ENCODE results near the gene IFRD2.
A peak's percentile ranks its signal among the peaks of the same experiment; 100 is the strongest.

IFRD2 gene

DNA sequence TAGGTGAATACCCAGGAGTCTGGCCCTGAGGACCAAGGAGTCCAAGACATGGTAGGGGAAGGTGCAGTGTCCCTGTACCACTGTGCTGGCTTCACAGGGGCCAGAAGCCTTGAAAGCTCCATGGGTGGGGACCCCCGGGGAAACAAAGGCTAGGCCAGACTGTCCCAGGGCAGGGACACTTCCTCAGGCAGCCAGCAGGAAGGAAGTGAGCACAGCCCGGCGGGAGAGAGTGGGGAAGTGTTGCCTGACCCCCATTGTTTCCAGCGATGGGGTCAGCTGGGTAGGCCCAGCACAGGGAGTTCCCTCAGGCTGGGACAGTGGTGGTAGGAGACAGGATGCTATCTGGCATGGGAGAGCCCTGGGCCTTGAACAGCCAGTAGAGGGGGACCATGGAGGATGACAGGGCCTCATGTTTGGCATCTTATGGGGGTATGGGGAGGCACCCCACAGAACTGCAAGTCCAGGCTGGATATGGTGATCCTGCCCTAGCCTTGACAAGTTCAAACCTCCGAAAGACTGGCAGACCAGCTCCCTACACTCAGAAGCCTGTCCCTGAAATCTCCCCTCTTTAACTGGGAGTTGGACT is 31.5 kb upstream of the IFRD2 start:
- Histone ChIP-seq H3K4me3 (ENCODE audit: low read length in 2 of 2) (no peak overlapping the region), H3K4me2 (ENCODE audit: insufficient read depth, low read length, poor library complexity, severe bottlenecking) (no peak overlapping the region), H4K91ac (ENCODE audit: low read depth, low read length, poor library complexity) (no peak overlapping the region), H3K9me3 (replicated peaks in 1 of 2; ENCODE audit: control insufficient read depth in 2 of 2, insufficient read depth in 1 of 2, low read depth in 1 of 2, low read length in 2 of 2) (no peaks in the 10 kb centered on the region), H3K18ac (ENCODE audit: low read length) (peak overlapping the region; percentile 23), H3K4me1 (ENCODE audit: control insufficient read depth in 2 of 2, insufficient read depth in 1 of 2, low read depth in 1 of 2, low read length in 2 of 2) (peaks cover 32 to 33% of the 10 kb centered on the region in 2 donors), H2BK12ac (ENCODE audit: low read length) (peak overlapping the region; percentile 68), H2BK5ac (ENCODE audit: low read length) (no peak overlapping the region), H2BK15ac (ENCODE audit: low read length) (peak overlapping the region; percentile 14), H4K8ac (ENCODE audit: low read depth, low read length) (no peak overlapping the region), H2BK120ac (ENCODE audit: low read depth, low read length) (no peak overlapping the region), H2AK5ac (ENCODE audit: low read depth, low read length) (peak overlapping the region; percentile 44), H3K14ac (ENCODE audit: low read length) (no peak overlapping the region), H3K27me3 (ENCODE audit: control insufficient read depth in 3 of 3, insufficient read depth in 3 of 3, low read depth in 1 of 3, low read length in 3 of 3) (no peaks in the 10 kb centered on the region), H2AFZ (ENCODE audit: low read length) (no peak overlapping the region), H3K9ac (ENCODE audit: low read depth, low read length, poor library complexity) (peak overlapping the region; percentile 21), H3K36me3 (replicated peaks in 1 of 2; ENCODE audit: control insufficient read depth in 2 of 2, insufficient read depth in 2 of 2, low read length in 2 of 2) (peaks cover 23 to 45% of the 10 kb centered on the region in 2 donors), H3K23ac (ENCODE audit: low read depth, low read length, poor library complexity) (no peak overlapping the region), H3K27ac (replicated peaks; ENCODE audit: low read length) (no peak overlapping the region), H3K4ac (ENCODE audit: low read length) (no peak overlapping the region), H3K79me1 (ENCODE audit: low read depth, low read length) (peaks cover 20% of the 10 kb centered on the region)
- no peak for DNase-seq (ENCODE audit: low spot score)
- WGBS, 2 donors (ENCODE audit: extremely low coverage in 2 of 2, insufficient read length in 2 of 2, insufficient replicate concordance in 1 of 2): no CpG with 5 or more reads among the region's 5 CpGs

DNA sequence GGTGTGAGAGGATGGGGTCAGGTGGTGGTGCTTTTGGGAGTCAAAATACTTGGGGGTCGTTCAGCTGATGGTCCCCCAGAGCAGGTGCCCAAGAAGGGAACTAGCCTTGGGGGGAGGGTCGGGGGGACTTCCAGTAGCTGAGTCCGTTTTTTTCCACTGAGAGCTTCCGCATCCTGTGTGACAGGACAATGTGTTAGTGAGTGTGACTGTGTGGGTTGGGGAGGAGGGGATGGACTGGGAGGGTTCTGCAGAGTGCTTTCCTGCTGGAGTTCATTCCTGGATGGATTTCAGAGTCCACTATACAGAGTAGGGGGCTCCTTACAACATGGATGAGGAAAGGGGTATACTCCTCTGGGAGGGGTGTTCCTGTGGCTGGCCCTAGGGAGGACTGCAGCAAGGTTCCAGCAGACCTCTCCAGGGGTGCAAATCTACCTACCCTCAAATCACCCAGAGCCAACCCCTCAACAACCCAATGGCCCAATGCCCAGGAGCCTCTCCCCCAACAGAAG is 30.9 kb upstream of the IFRD2 start:
- no CpG with 5 or more reads among the region's 4 CpGs for WGBS, 2 donors (ENCODE audit: extremely low coverage in 2 of 2, insufficient read length in 2 of 2, insufficient replicate concordance in 1 of 2)
- H2BK15ac ChIP-seq (ENCODE audit: low read length): peak overlapping the region; percentile 99
- H3K4me2 ChIP-seq (ENCODE audit: insufficient read depth, low read length, poor library complexity, severe bottlenecking): peak overlapping the region; percentile 54
- H3K4me1 ChIP-seq (ENCODE audit: control insufficient read depth in 2 of 2, insufficient read depth in 1 of 2, low read depth in 1 of 2, low read length in 2 of 2): peaks cover 30 to 35% of the 10 kb centered on the region in 2 donors
- no peak overlapping the region for H3K4ac ChIP-seq (ENCODE audit: low read length)
- H3K27ac ChIP-seq (replicated peaks; ENCODE audit: low read length): no peak overlapping the region
- H3K18ac ChIP-seq (ENCODE audit: low read length): peak overlapping the region; percentile 23
- DNase-seq (ENCODE audit: low spot score): no peak
- H4K91ac ChIP-seq (ENCODE audit: low read depth, low read length, poor library complexity): no peak overlapping the region
- peaks cover 26% of the 10 kb centered on the region for H3K79me1 ChIP-seq (ENCODE audit: low read depth, low read length)
- peaks cover 28 to 51% of the 10 kb centered on the region in 2 donors for H3K36me3 ChIP-seq (replicated peaks in 1 of 2; ENCODE audit: control insufficient read depth in 2 of 2, insufficient read depth in 2 of 2, low read length in 2 of 2)
- peak overlapping the region; percentile 94 for H2BK120ac ChIP-seq (ENCODE audit: low read depth, low read length)
- H3K9ac ChIP-seq (ENCODE audit: low read depth, low read length, poor library complexity): peak overlapping the region; percentile 21
- no peak overlapping the region for H3K23ac ChIP-seq (ENCODE audit: low read depth, low read length, poor library complexity)
- no peaks in the 10 kb centered on the region for H3K9me3 ChIP-seq (replicated peaks in 1 of 2; ENCODE audit: control insufficient read depth in 2 of 2, insufficient read depth in 1 of 2, low read depth in 1 of 2, low read length in 2 of 2)
- H3K14ac ChIP-seq (ENCODE audit: low read length): no peak overlapping the region
- H2AFZ ChIP-seq (ENCODE audit: low read length): no peak overlapping the region
- no peaks in the 10 kb centered on the region for H3K27me3 ChIP-seq (ENCODE audit: control insufficient read depth in 3 of 3, insufficient read depth in 3 of 3, low read depth in 1 of 3, low read length in 3 of 3)
- H2BK12ac ChIP-seq (ENCODE audit: low read length): peak overlapping the region; percentile 68
- H3K4me3 ChIP-seq (ENCODE audit: low read length in 2 of 2): no peak overlapping the region
- H4K8ac ChIP-seq (ENCODE audit: low read depth, low read length): no peak overlapping the region
- H2BK5ac ChIP-seq (ENCODE audit: low read length): no peak overlapping the region
- peak overlapping the region; percentile 90 for H2AK5ac ChIP-seq (ENCODE audit: low read depth, low read length)

DNA sequence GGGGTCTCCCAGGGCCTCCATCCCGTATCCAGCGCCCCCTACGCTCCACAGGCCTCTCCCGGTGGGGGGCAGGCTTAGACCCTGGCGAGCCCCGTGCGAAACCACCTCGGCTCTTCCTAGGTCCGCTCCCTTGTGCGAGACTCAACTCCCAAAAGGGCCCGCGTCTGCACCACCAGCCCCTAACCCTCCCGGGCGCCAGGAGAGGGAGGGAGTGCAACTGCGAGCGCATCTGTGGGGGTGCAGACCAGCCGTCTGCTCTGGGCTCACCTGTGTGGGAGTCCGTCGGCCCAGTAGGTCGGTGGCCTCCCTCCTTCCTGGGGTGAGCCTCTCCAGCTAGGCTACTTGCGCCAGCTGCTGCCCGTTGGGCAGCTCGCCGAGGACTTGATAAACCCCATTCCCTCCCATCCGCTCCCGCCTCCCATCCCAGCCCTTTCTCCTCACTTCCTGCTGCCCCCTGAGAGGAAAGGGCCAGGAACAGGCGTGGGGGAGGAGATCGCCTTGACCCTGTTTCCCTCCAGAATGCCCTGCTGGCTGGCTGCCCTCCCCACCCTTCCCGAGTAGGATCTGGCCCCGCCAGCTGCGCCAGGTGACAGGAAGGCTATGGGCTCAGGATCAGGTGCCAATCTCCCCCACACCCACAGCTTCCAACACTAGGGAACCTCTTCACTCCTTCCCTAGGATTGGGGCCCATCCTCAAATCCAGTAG is 30.3 kb upstream of the IFRD2 start, which contains the start of gene HYAL2:
TSS of gene HYAL2 (minus strand) at position 360 of the 706 bp plus-strand sequence. CDS start 2,256 bp downstream, outside the sequence.
- Histone ChIP-seq H3K27ac (replicated peaks; ENCODE audit: low read length) (peak within 1 kb of the TSS; percentile 90), H3K4ac (ENCODE audit: low read length) (peak within 1 kb of the TSS; percentile 66), H3K9ac (ENCODE audit: low read depth, low read length, poor library complexity) (peak within 1 kb of the TSS; percentile 67), H3K14ac (ENCODE audit: low read length) (peak within 1 kb of the TSS; percentile 39), H3K79me1 (ENCODE audit: low read depth, low read length) (peaks cover 25% of the 10 kb centered on the region), H3K4me2 (ENCODE audit: insufficient read depth, low read length, poor library complexity, severe bottlenecking) (peak within 1 kb of the TSS; percentile 95), H3K9me3 (replicated peaks in 1 of 2; ENCODE audit: control insufficient read depth in 2 of 2, insufficient read depth in 1 of 2, low read depth in 1 of 2, low read length in 2 of 2) (no peaks in the 10 kb centered on the region), H2BK120ac (ENCODE audit: low read depth, low read length) (peak within 1 kb of the TSS; percentile 99), H3K23ac (ENCODE audit: low read depth, low read length, poor library complexity) (peak within 1 kb of the TSS; percentile 97), H3K36me3 (replicated peaks in 1 of 2; ENCODE audit: control insufficient read depth in 2 of 2, insufficient read depth in 2 of 2, low read length in 2 of 2) (peaks cover 33 to 57% of the 10 kb centered on the region in 2 donors), H3K4me3 (ENCODE audit: low read length in 2 of 2) (peak within 1 kb of the TSS; percentile 61 to 84), H2AFZ (ENCODE audit: low read length) (peak within 1 kb of the TSS; percentile 99), H2BK5ac (ENCODE audit: low read length) (peak within 1 kb of the TSS; percentile 98), H2AK5ac (ENCODE audit: low read depth, low read length) (peak within 1 kb of the TSS; percentile 90), H3K18ac (ENCODE audit: low read length) (peak within 1 kb of the TSS; percentile 94), H2BK12ac (ENCODE audit: low read length) (peak within 1 kb of the TSS; percentile 68), H2BK15ac (ENCODE audit: low read length) (peak within 1 kb of the TSS; percentile 99), H4K8ac (ENCODE audit: low read depth, low read length) (no peak within 1 kb of the TSS), H3K4me1 (ENCODE audit: control insufficient read depth in 2 of 2, insufficient read depth in 1 of 2, low read depth in 1 of 2, low read length in 2 of 2) (peaks cover 30 to 35% of the 10 kb centered on the region in 2 donors), H4K91ac (ENCODE audit: low read depth, low read length, poor library complexity) (peak within 1 kb of the TSS; percentile 87), H3K27me3 (ENCODE audit: control insufficient read depth in 3 of 3, insufficient read depth in 3 of 3, low read depth in 1 of 3, low read length in 3 of 3) (no peaks in the 10 kb centered on the region)
- WGBS, 2 donors (ENCODE audit: extremely low coverage in 2 of 2, insufficient read length in 2 of 2, insufficient replicate concordance in 1 of 2): no CpG with 5 or more reads among the region's 31 CpGs
- DNase-seq (ENCODE audit: low spot score): no peak

DNA sequence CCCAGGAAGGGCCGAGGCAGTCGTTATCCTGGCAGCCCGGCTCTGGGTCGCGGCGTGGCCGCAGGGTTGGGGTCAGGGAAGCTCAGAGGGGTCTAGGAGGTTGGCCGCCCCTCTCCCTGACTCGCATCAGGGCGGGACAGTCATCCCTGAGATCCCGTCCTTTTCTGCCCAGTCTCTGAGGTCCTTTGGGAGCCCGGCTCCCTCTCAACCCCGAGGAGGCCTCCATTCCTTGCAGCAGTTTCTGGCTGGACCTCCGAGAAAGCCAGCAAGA is 29.8 kb upstream of the IFRD2 start:
- H3K18ac ChIP-seq (ENCODE audit: low read length): peak overlapping the region; percentile 94
- H4K8ac ChIP-seq (ENCODE audit: low read depth, low read length): no peak overlapping the region
- peak overlapping the region; percentile 61 to 67 for H3K4me3 ChIP-seq (ENCODE audit: low read length in 2 of 2)
- H4K91ac ChIP-seq (ENCODE audit: low read depth, low read length, poor library complexity): no peak overlapping the region
- no peak overlapping the region for H3K9ac ChIP-seq (ENCODE audit: low read depth, low read length, poor library complexity)
- H3K27ac ChIP-seq (replicated peaks; ENCODE audit: low read length): peak overlapping the region; percentile 90
- H3K23ac ChIP-seq (ENCODE audit: low read depth, low read length, poor library complexity): peak overlapping the region; percentile 48
- no peak for DNase-seq (ENCODE audit: low spot score)
- H3K4ac ChIP-seq (ENCODE audit: low read length): peak overlapping the region; percentile 66
- peak overlapping the region; percentile 46 for H2BK12ac ChIP-seq (ENCODE audit: low read length)
- H3K27me3 ChIP-seq (ENCODE audit: control insufficient read depth in 3 of 3, insufficient read depth in 3 of 3, low read depth in 1 of 3, low read length in 3 of 3): no peaks in the 10 kb centered on the region
- peak overlapping the region; percentile 99 for H2AFZ ChIP-seq (ENCODE audit: low read length)
- peak overlapping the region; percentile 90 for H2AK5ac ChIP-seq (ENCODE audit: low read depth, low read length)
- H2BK120ac ChIP-seq (ENCODE audit: low read depth, low read length): peak overlapping the region; percentile 94
- peaks cover 37 to 62% of the 10 kb centered on the region in 2 donors for H3K36me3 ChIP-seq (replicated peaks in 1 of 2; ENCODE audit: control insufficient read depth in 2 of 2, insufficient read depth in 2 of 2, low read length in 2 of 2)
- peaks cover 0 to 2% of the 10 kb centered on the region in 2 donors for H3K9me3 ChIP-seq (replicated peaks in 1 of 2; ENCODE audit: control insufficient read depth in 2 of 2, insufficient read depth in 1 of 2, low read depth in 1 of 2, low read length in 2 of 2)
- H3K4me2 ChIP-seq (ENCODE audit: insufficient read depth, low read length, poor library complexity, severe bottlenecking): peak overlapping the region; percentile 54
- H2BK5ac ChIP-seq (ENCODE audit: low read length): peak overlapping the region; percentile 15
- H3K14ac ChIP-seq (ENCODE audit: low read length): peak overlapping the region; percentile 39
- peaks cover 25% of the 10 kb centered on the region for H3K79me1 ChIP-seq (ENCODE audit: low read depth, low read length)
- H3K4me1 ChIP-seq (ENCODE audit: control insufficient read depth in 2 of 2, insufficient read depth in 1 of 2, low read depth in 1 of 2, low read length in 2 of 2): peaks cover 29 to 36% of the 10 kb centered on the region in 2 donors
- no CpG with 5 or more reads among the region's 14 CpGs for WGBS, 2 donors (ENCODE audit: extremely low coverage in 2 of 2, insufficient read length in 2 of 2, insufficient replicate concordance in 1 of 2)
- H2BK15ac ChIP-seq (ENCODE audit: low read length): peak overlapping the region; percentile 99

Data from neuronal stem cell (in vitro differentiated cells).